ENCODE data around the gene HIGD2A. TPM values are rescaled to one million over a fixed set of nuclear protein-coding genes. Genes with fewer than 3 reads are reported as not detected.

The HIGD2A gene
- total RNA-seq, 4 donors from 2014 or later = 115 to 146 (median 137) TPM

GRCh38 chr5:176396330-176396729 is 7.8 kb downstream of the HIGD2A start:
- no peak for TF ChIP-seq CTCF (IDR thresholded peaks at IDR 0.05; ENCODE audit: low read depth)

- TF ChIP-seq CTCF (IDR thresholded peaks at IDR 0.05; ENCODE audit: low read depth) = no peak
Observed at GRCh38 chr5:176397736-176398420, 9.3 kb downstream of the HIGD2A start.

DNA sequence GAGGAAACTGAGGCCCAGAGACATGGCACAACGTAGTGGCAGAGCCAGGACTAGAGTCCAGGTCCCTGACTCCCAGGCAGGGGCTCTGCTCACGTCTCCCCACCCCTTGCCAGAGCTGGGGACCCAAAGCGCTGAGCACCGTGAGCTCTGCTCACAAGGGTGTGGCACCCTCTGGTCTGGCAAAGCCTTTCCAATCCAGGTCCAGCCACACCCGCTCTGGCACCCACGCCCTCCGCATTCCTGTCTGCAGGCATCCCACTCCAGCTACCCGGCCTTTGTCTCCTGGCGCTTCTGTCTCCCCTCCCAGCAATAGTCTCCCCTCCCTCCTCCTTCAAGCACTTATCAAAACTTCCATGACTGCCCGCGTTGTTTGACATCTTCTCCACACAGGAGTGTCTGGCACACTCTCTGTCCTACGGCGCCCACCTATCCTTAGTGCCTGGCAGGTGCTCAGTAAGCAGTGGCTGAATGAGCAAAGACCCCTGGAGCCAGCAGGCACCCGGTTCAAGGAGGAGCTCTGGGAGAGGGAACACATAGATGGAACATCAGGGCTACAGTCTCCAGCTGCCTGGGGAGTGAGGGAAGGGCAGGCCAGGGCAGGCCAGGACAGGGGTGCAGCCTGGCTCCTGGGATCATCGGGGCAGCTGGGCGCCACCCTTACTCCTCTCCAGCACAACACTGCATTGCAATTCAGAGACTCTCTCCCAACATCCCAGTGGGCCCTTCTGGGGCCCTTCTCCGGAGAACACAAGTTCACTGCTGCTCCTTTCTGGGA is 12.0 kb downstream of the HIGD2A start:
- TF ChIP-seq CTCF (IDR thresholded peaks at IDR 0.05; ENCODE audit: low read depth) = no peak

- no peak for TF ChIP-seq CTCF (IDR thresholded peaks at IDR 0.05; ENCODE audit: low read depth)
Observed at GRCh38 chr5:176401281-176402205, 13.0 kb downstream of the HIGD2A start.

- no peak for TF ChIP-seq CTCF (IDR thresholded peaks at IDR 0.05; ENCODE audit: low read depth)
Observed at GRCh38 chr5:176405656-176406435, 17.3 kb downstream of the HIGD2A start.

GRCh38 chr5:176406436-176407052 is 18.0 kb downstream of the HIGD2A start:
- TF ChIP-seq CTCF (IDR thresholded peaks at IDR 0.05; ENCODE audit: low read depth) = no peak

Measured in subcutaneous adipose tissue (tissue), 4 donors.